Neural cell (in vitro differentiated cells): ENCODE results near the gene MRPS34. TPM values are rescaled to one million over a fixed set of nuclear protein-coding genes. Genes with fewer than 3 reads are reported as not detected.

ENCODE experiments used
- H2AFZ ChIP-seq: fragments of 200-600, 300-800 bp; sonication (generic), shearing (Covaris generic); 2 replicates; pipeline ENCODE4 v1.6.0; 2014; ENCODE audit warnings: low read depth, mild to moderate bottlenecking, antibody characterized with exemption, low read length, moderate library complexity
- H3F3A ChIP-seq: fragments of 200-600 bp; shearing (Covaris generic); 2 replicates; pipeline ENCODE4 v1.6.1; 2016; ENCODE audit warnings: mild to moderate bottlenecking, moderate library complexity, mixed read lengths, antibody characterized with exemption, low read length; ENCODE audit not compliant: insufficient read depth, poor library complexity, severe bottlenecking
- H3K27ac ChIP-seq: fragments of 200-600, 300-800 bp; sonication (generic), shearing (Covaris generic); 2 replicates; pipeline ENCODE4 v1.5.1; 2014; ENCODE audit warnings: mild to moderate bottlenecking, low read length, moderate library complexity
- H3K27me3 ChIP-seq: fragments of 300-800, 200-600 bp; sonication (generic), shearing (Covaris generic); 2 replicates; pipeline ENCODE4 v1.6.0; 2014; ENCODE audit warnings: mild to moderate bottlenecking, low read depth, low read length, moderate library complexity; ENCODE audit not compliant: insufficient read depth
- H3K36me3 ChIP-seq: fragments of 300-800, 200-600 bp; sonication (generic), shearing (Covaris generic); 2 replicates; pipeline ENCODE4 v1.5.1; 2014; ENCODE audit warnings: mild to moderate bottlenecking, antibody characterized with exemption, low read length, moderate library complexity; ENCODE audit not compliant: insufficient read depth
- H3K4me2 ChIP-seq: fragments of 300-800, 200-600 bp; sonication (generic), shearing (Covaris generic); 2 replicates; pipeline ENCODE4 v1.6.0; 2014; ENCODE audit warnings: mild to moderate bottlenecking, low read length
- H3K4me3 ChIP-seq: fragments of 300-800, 200-600 bp; sonication (generic), shearing (Covaris generic); 2 replicates; pipeline ENCODE4 v1.5.1; 2014; ENCODE audit warnings: mild to moderate bottlenecking, low read length, moderate library complexity
- H3K79me2 ChIP-seq: fragments of 200-600 bp; shearing (Covaris generic); replicated peaks from 2 replicates; pipeline ENCODE4 v1.6.0; 2014; ENCODE audit warnings: mild to moderate bottlenecking, low read length, moderate library complexity; ENCODE audit not compliant: insufficient read depth
- H3K9ac ChIP-seq: fragments of 300-800, 200-600 bp; sonication (generic), shearing (Covaris generic); 2 replicates; pipeline ENCODE4 v1.6.1; 2016; ENCODE audit warnings: mild to moderate bottlenecking, low read length, mixed read lengths
- H3K9me2 ChIP-seq: fragments of 200-600 bp; shearing (Covaris generic); 2 replicates; pipeline ENCODE4 v1.6.1; 2016; ENCODE audit warnings: mild to moderate bottlenecking, low read length, mixed read lengths; ENCODE audit not compliant: insufficient read depth
- H3K9me3 ChIP-seq: fragments of 200-600, 300-800 bp; sonication (generic), shearing (Covaris generic); 2 replicates; pipeline ENCODE4 v1.6.1; 2016; ENCODE audit warnings: mild to moderate bottlenecking, mixed run types, low read length, moderate library complexity, mixed read lengths
- H4K20me1 ChIP-seq: fragments of 200-600 bp; shearing (Covaris generic); 2 replicates; pipeline ENCODE4 v1.6.1; 2016; ENCODE audit warnings: mild to moderate bottlenecking, mixed run types; ENCODE audit not compliant: insufficient read depth
- CTCF ChIP-seq: fragments of 450-650 bp; IDR thresholded peaks from 2 replicates; pipeline ENCODE4 v1.5.1; 2014; ENCODE audit warnings: antibody characterized with exemption, mild to moderate bottlenecking, moderate library complexity; ENCODE audit not compliant: poor library complexity, severe bottlenecking
- EP300 ChIP-seq: fragments of 450-650 bp; conservative IDR thresholded peaks from 2 replicates; pipeline ENCODE4 v1.6.1; 2014; ENCODE audit warnings: antibody characterized with exemption, mild to moderate bottlenecking, moderate library complexity; ENCODE audit not compliant: poor library complexity, severe bottlenecking
- EZH2 ChIP-seq: fragments of 200-600, 300-800 bp; shearing (Covaris generic), sonication (generic); IDR thresholded peaks from 2 replicates; pipeline ENCODE4 v1.6.1; 2014; ENCODE audit warnings: antibody characterized with exemption, low read length, borderline replicate concordance, mild to moderate bottlenecking; ENCODE audit not compliant: insufficient read depth, poor library complexity, severe bottlenecking
- MXI1 ChIP-seq: fragments of 450-650 bp; conservative IDR thresholded peaks from 2 replicates; pipeline ENCODE4 v1.6.1; 2014; ENCODE audit warnings: antibody characterized with exemption, mild to moderate bottlenecking; ENCODE audit not compliant: poor library complexity, severe bottlenecking
- POLR2AphosphoS5 ChIP-seq: IDR thresholded peaks from 2 replicates; pipeline ENCODE4 v1.6.1; 2012
- RAD21 ChIP-seq: fragments of 450-650 bp; conservative IDR thresholded peaks from 2 replicates; pipeline ENCODE4 v1.6.1; 2014; ENCODE audit warnings: antibody characterized with exemption, mild to moderate bottlenecking, moderate library complexity
- REST ChIP-seq: IDR thresholded peaks from 2 replicates; pipeline ENCODE4 v1.6.1; 2012; ENCODE audit warnings: borderline replicate concordance
- SMC3 ChIP-seq: fragments of 450-650 bp; conservative IDR thresholded peaks from 2 replicates; pipeline ENCODE4 v1.6.1; 2014; ENCODE audit warnings: antibody characterized with exemption, mild to moderate bottlenecking, moderate library complexity; ENCODE audit not compliant: poor library complexity
- TAF1 ChIP-seq: IDR thresholded peaks from 2 replicates; pipeline ENCODE4 v1.6.1; 2012; ENCODE audit warnings: low read depth
- polyA plus RNA-seq: library from polyadenylated mRNA; depleted of rRNA; stranded (reverse); fragments of >200 nt; gene quantifications from 2 replicates; pipeline ENCODE4 v1.2.3, GENCODE V29; 2014

MRPS34 gene
- polyA plus RNA-seq, 1 donor from 2014 or later = 113 TPM

- no peak overlapping the region for H2AFZ ChIP-seq
- TF ChIP-seq TAF1 = no peak
- no peak for TF ChIP-seq REST
- no peak for TF ChIP-seq EZH2
- no peak for TF ChIP-seq SMC3
These were observed 48.0 kb upstream of the MRPS34 start for GRCh38 chr16:1820946-1821290.

GRCh38 chr16:1820096-1820945 is 47.4 kb upstream of the MRPS34 start:
- Histone ChIP-seq H4K20me1 (no peaks in the 10 kb centered on the region), H3K4me3 (no peak overlapping the region), H3K27ac (no peak overlapping the region), H3K9me2 (no peaks in the 10 kb centered on the region), H3K9ac (no peak overlapping the region), H3F3A (no peaks in the 10 kb centered on the region), H3K27me3 (no peaks in the 10 kb centered on the region), H3K9me3 (no peaks in the 10 kb centered on the region), H3K36me3 (no peaks in the 10 kb centered on the region), H3K79me2 (peaks cover 5% of the 10 kb centered on the region), H3K4me2 (no peak overlapping the region), H2AFZ (no peak overlapping the region)
- TF ChIP-seq EP300 (no peak), TAF1 (no peak), SMC3 (no peak), EZH2 (no peak), POLR2AphosphoS5 (no peak), RAD21 (no peak), MXI1 (no peak), CTCF (no peak)

More at GRCh38 chr16:1820946-1821290, 48.0 kb upstream of the MRPS34 start:
- H3K4me2 ChIP-seq = no peak overlapping the region
- no peak overlapping the region for H3K4me3 ChIP-seq
- H3K27ac ChIP-seq = no peak overlapping the region
- peaks cover 9% of the 10 kb centered on the region for H3K79me2 ChIP-seq
- H4K20me1 ChIP-seq = no peaks in the 10 kb centered on the region
- H3F3A ChIP-seq = no peaks in the 10 kb centered on the region
- H3K9me3 ChIP-seq = no peaks in the 10 kb centered on the region
- H3K27me3 ChIP-seq = no peaks in the 10 kb centered on the region
- no peaks in the 10 kb centered on the region for H3K36me3 ChIP-seq
- H3K9ac ChIP-seq = no peak overlapping the region
- no peaks in the 10 kb centered on the region for H3K9me2 ChIP-seq
